ENCODE results near the gene PTPN21. TPM values are rescaled to one million over a fixed set of nuclear protein-coding genes. Genes with fewer than 3 reads are reported as not detected.

Gene PTPN21
- total RNA-seq, 2 donors from 2014 or later = 0.50 to 0.53 TPM

GRCh38 chr14:88565427-88565826, 10.6 kb upstream of the PTPN21 start:
- Mint-ChIP-seq H3K36me3 (peaks cover 17% of the 10 kb centered on the region), H3K27ac (no peak overlapping the region), H3K4me3 (no peak overlapping the region), H3K9me3 (no peaks in the 10 kb centered on the region), H3K27me3 (peaks cover 0 to 4% of the 10 kb centered on the region in 2 donors), H3K4me1 (ENCODE audit: low read depth in 2 of 2) (peaks cover 20 to 23% of the 10 kb centered on the region in 2 donors)
- DNase-seq (ENCODE audit: low spot score) = no peak
- no peak for ATAC-seq

GRCh38 chr14:88563845-88564244, 9.0 kb upstream of the PTPN21 start:
- H3K9me3 Mint-ChIP-seq = no peaks in the 10 kb centered on the region
- peak overlapping the region; percentile 91 for H3K4me3 Mint-ChIP-seq
- H3K27me3 Mint-ChIP-seq = peaks cover 4 to 8% of the 10 kb centered on the region in 2 donors
- no peak for ATAC-seq
- H3K27ac Mint-ChIP-seq = peak overlapping the region; percentile 49 to 81
- no peak for DNase-seq (ENCODE audit: low spot score)
- H3K4me1 Mint-ChIP-seq (ENCODE audit: low read depth in 2 of 2) = peaks cover 20 to 23% of the 10 kb centered on the region in 2 donors
- H3K36me3 Mint-ChIP-seq = peaks cover 8% of the 10 kb centered on the region

GRCh38 chr14:88562831-88563686, 8.3 kb upstream of the PTPN21 start, which contains the start of gene ZC3H14:
Gene ZC3H14 (plus strand): TSS chr14:88563037. CDS start chr14:88563134, 97 bp downstream.
- H3K36me3 Mint-ChIP-seq = peaks cover 3% of the 10 kb centered on the region
- peak; percentile 91 for DNase-seq (ENCODE audit: low spot score)

DNA sequence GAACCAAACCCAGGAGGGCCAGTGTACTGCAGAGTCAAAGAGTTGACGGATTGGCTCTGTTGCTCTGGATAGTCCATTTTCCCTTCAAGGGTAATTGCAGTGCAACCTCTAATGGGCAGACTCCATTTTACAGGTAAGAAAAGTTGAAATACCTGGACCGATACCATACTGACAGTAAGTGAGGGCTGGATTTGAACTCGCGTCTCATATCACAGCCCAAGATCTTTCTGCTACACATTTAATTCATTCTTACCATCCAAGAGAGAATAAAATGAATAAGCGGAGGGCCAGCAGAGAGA, 7.7 kb upstream of the PTPN21 start:
- peaks cover 20 to 23% of the 10 kb centered on the region in 2 donors for H3K4me1 Mint-ChIP-seq (ENCODE audit: low read depth in 2 of 2)
- DNase-seq (ENCODE audit: low spot score) (no peak), ATAC-seq (no peak)

More at GRCh38 chr14:88562831-88563686, 8.3 kb upstream of the PTPN21 start, which contains the start of gene ZC3H14:
- Mint-ChIP-seq H3K27me3 (peaks cover 6 to 9% of the 10 kb centered on the region in 2 donors), H3K4me1 (ENCODE audit: low read depth in 2 of 2) (peaks cover 20 to 23% of the 10 kb centered on the region in 2 donors), H3K4me3 (peak within 1 kb of the TSS; percentile 91), H3K9me3 (no peaks in the 10 kb centered on the region), H3K27ac (peak within 1 kb of the TSS; percentile 49 to 81)
- ATAC-seq = peak; percentile 98

DNA sequence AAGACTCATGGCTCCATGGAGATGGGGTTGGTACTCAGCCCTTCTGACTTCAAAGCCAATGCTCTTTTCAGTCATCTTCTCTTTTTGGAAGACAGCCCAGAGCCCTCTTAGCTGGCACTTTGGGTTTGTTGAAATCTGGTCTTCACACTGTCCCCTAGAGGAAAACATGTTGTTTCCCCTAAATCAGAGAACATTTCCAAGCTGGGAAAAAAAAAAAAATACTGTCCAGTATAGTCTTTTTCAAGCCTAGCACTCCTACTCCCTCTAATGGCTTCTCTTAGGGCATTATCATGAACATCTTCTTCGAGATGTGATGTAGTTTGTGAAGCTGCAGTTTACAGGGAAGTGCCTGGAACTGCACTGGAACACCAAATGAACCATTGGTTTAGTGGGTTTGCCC, 5.0 kb upstream of the PTPN21 start:
- H3K4me3 Mint-ChIP-seq = no peak overlapping the region
- H3K9me3 Mint-ChIP-seq = no peaks in the 10 kb centered on the region
- no peaks in the 10 kb centered on the region for H3K36me3 Mint-ChIP-seq
- H3K27me3 Mint-ChIP-seq = peaks cover 21 to 27% of the 10 kb centered on the region in 2 donors
- no peak overlapping the region for H3K27ac Mint-ChIP-seq
- H3K4me1 Mint-ChIP-seq (ENCODE audit: low read depth in 2 of 2) = peaks cover 22 to 36% of the 10 kb centered on the region in 2 donors
- ATAC-seq (no peak), DNase-seq (ENCODE audit: low spot score) (no peak)

More for the DNA sequence above, 7.7 kb upstream of the PTPN21 start:
- Mint-ChIP-seq H3K4me3 (peak overlapping the region; percentile 91), H3K36me3 (no peaks in the 10 kb centered on the region), H3K27me3 (peaks cover 6 to 9% of the 10 kb centered on the region in 2 donors), H3K27ac (peak overlapping the region; percentile 49 to 81), H3K9me3 (no peaks in the 10 kb centered on the region)

DNA sequence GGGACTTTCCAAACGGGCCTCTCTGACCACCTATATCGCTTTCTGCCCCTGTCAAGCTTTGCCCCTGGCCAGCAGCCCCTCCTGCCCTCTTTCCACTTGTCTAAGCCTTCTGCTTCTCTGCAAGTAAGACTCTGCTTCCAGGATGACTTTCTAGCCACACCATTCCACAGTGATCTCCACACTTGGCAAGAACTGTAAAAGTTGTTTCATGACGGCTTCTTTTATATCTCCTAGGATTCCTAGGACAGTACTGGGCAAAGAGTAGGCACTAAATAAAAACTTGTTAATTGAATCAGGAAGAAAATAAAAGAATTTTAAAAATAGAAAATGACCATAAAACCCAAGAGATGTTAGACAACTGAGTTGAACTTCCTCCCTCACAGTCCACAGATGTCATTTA, 1.8 kb upstream of the PTPN21 start:
- peaks cover 11 to 28% of the 10 kb centered on the region in 2 donors for H3K4me1 Mint-ChIP-seq (ENCODE audit: low read depth in 2 of 2)
- H3K36me3 Mint-ChIP-seq = no peaks in the 10 kb centered on the region
- peaks cover 26 to 50% of the 10 kb centered on the region in 2 donors for H3K27me3 Mint-ChIP-seq
- no peak for ATAC-seq
- no peak overlapping the region for H3K4me3 Mint-ChIP-seq
- H3K27ac Mint-ChIP-seq = no peak overlapping the region
- H3K9me3 Mint-ChIP-seq = no peaks in the 10 kb centered on the region
- no peak for DNase-seq (ENCODE audit: low spot score)

DNA sequence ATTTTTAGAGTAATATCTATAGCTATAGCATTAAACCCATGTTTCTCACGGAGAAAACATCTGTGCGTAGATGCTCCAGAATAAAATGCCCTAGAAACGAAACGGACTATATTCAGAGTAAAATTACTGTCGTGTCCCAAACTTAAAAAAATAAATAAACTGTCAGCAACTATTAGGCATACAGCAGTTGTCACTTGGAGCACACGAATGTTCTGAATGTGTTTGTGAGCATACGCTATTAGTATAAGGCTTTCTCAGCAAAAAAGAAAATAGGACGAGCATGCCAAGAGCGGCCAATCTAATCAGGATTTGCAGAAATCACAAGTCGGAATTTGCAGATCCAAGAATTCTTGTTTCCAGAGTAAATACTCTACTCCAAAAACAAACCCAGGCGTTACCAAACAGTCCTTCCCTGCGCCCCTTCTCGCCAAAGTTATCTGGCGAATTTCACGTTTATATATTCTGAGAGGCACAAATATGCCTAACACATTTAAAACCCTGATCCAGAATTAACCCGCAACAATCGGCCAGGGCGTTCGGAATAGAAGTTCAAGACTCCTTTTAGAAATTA, 836 bp downstream of the PTPN21 start:
- no peak for ATAC-seq
- no peak for DNase-seq (ENCODE audit: low spot score)
- H3K27me3 Mint-ChIP-seq = peaks cover 23 to 47% of the 10 kb centered on the region in 2 donors
- H3K9me3 Mint-ChIP-seq = no peaks in the 10 kb centered on the region
- H3K4me1 Mint-ChIP-seq (ENCODE audit: low read depth in 2 of 2) = peaks cover 11 to 28% of the 10 kb centered on the region in 2 donors
- peak overlapping the region; percentile 75 for H3K4me3 Mint-ChIP-seq
- H3K27ac Mint-ChIP-seq = no peak overlapping the region
- H3K36me3 Mint-ChIP-seq = no peaks in the 10 kb centered on the region

DNA sequence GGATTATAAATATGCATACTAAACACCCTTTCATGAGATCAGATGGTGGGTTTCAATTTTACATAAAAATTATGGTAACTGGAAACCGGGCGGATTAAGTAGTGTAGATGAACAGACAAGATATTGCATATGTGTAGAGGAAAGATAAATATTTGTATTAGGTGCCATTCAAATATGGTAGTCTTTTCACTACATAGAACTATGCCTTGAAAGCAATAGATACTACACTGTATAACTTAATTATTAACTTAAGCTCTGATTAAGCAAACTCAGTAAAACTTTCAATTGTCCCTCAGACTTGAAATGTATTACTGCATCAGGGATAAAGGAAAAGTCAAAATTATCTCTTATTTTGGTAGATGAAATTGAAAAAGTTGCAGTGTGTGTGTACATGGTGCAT, 1.9 kb downstream of the PTPN21 start:
- H3K36me3 Mint-ChIP-seq = no peaks in the 10 kb centered on the region
- H3K27ac Mint-ChIP-seq = no peak overlapping the region
- no peak for ATAC-seq
- no peak for DNase-seq (ENCODE audit: low spot score)
- no peaks in the 10 kb centered on the region for H3K9me3 Mint-ChIP-seq
- H3K4me1 Mint-ChIP-seq (ENCODE audit: low read depth in 2 of 2) = peaks cover 11 to 28% of the 10 kb centered on the region in 2 donors
- peaks cover 27 to 44% of the 10 kb centered on the region in 2 donors for H3K27me3 Mint-ChIP-seq
- H3K4me3 Mint-ChIP-seq = no peak overlapping the region

DNA sequence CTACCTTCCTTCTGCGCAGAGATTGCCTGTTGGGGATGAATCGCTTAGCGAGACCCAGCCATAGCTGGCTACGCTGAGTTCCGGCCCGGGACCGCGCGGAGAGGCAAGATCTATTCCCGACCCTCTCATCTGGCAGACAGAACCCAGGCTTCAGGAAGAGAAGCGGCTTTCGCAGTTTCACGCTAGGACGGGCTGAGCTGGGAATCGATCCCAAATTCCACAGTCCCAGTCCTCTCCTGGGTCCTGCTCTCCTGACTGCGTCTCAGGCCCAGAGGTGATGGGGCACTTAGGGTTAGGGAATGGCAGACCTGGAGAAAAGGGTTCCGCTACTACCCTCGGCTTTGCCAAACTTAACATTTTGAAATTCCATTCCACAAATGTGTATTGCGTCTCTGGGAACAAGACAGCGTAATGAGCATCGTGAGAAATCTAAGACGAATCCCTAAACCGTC, 2.8 kb downstream of the PTPN21 start:
- peak overlapping the region; percentile 59 for H3K4me3 Mint-ChIP-seq
- H3K27ac Mint-ChIP-seq = no peak overlapping the region
- ATAC-seq = no peak
- H3K9me3 Mint-ChIP-seq = no peaks in the 10 kb centered on the region
- peaks cover 11 to 27% of the 10 kb centered on the region in 2 donors for H3K4me1 Mint-ChIP-seq (ENCODE audit: low read depth in 2 of 2)
- no peak for DNase-seq (ENCODE audit: low spot score)
- peaks cover 29 to 43% of the 10 kb centered on the region in 2 donors for H3K27me3 Mint-ChIP-seq
- H3K36me3 Mint-ChIP-seq = no peaks in the 10 kb centered on the region

GRCh38 chr14:88551094-88551870, 3.5 kb downstream of the PTPN21 start:
- Mint-ChIP-seq H3K27ac (no peak overlapping the region), H3K4me3 (peak overlapping the region; percentile 59), H3K27me3 (peaks cover 25 to 36% of the 10 kb centered on the region in 2 donors), H3K36me3 (no peaks in the 10 kb centered on the region), H3K9me3 (no peaks in the 10 kb centered on the region), H3K4me1 (ENCODE audit: low read depth in 2 of 2) (peaks cover 11 to 20% of the 10 kb centered on the region in 2 donors)
- peak; percentile 77 for DNase-seq (ENCODE audit: low spot score)
- ATAC-seq = peak; percentile 72 to 86

- H3K27ac Mint-ChIP-seq = no peak overlapping the region
- H3K27me3 Mint-ChIP-seq = peaks cover 17 to 24% of the 10 kb centered on the region in 2 donors
- ATAC-seq (no peak), DNase-seq (ENCODE audit: low spot score) (no peak)
- H3K4me3 Mint-ChIP-seq = no peak overlapping the region
- H3K36me3 Mint-ChIP-seq = no peaks in the 10 kb centered on the region
- peaks cover 9 to 15% of the 10 kb centered on the region in 2 donors for H3K4me1 Mint-ChIP-seq (ENCODE audit: low read depth in 2 of 2)
- no peaks in the 10 kb centered on the region for H3K9me3 Mint-ChIP-seq
Observed at GRCh38 chr14:88550078-88550477, 4.7 kb downstream of the PTPN21 start.

- no peaks in the 10 kb centered on the region for H3K36me3 Mint-ChIP-seq
- no peak overlapping the region for H3K27ac Mint-ChIP-seq
- peaks cover 12% of the 10 kb centered on the region in 2 donors for H3K27me3 Mint-ChIP-seq
- H3K4me3 Mint-ChIP-seq = no peak overlapping the region
- H3K9me3 Mint-ChIP-seq = no peaks in the 10 kb centered on the region
- DNase-seq (ENCODE audit: low spot score) (no peak), ATAC-seq (no peak)
- peaks cover 0 to 8% of the 10 kb centered on the region in 2 donors for H3K4me1 Mint-ChIP-seq (ENCODE audit: low read depth in 2 of 2)
Observed at GRCh38 chr14:88547386-88547780, 7.4 kb downstream of the PTPN21 start.

GRCh38 chr14:88546621-88547385, 8.0 kb downstream of the PTPN21 start:
- no peak for ATAC-seq
- H3K27ac Mint-ChIP-seq = no peak overlapping the region

More at GRCh38 chr14:88546621-88547385, 8.0 kb downstream of the PTPN21 start:
- Mint-ChIP-seq H3K9me3 (no peaks in the 10 kb centered on the region), H3K4me3 (no peak overlapping the region), H3K36me3 (no peaks in the 10 kb centered on the region), H3K27me3 (peaks cover 14 to 16% of the 10 kb centered on the region in 2 donors), H3K4me1 (ENCODE audit: low read depth in 2 of 2) (peaks cover 0 to 2% of the 10 kb centered on the region in 2 donors)
- DNase-seq (ENCODE audit: low spot score) = no peak

Measured in natural killer cell treated with Interleukin-12 subunit alpha and Interleukin-12 subunit beta and Interleukin-15 and Interleukin-18, amount 100 ng/mL, for 72 hours (primary cell).